GM23338 (cell line): Measurements from ENCODE around the gene RAB40B. TPM values are rescaled to one million over a fixed set of nuclear protein-coding genes. Genes with fewer than 3 reads are reported as not detected.

Experiments
- ATAC-seq: fragments of 200-7000 bp; cut with Tn5 transposase; 3 replicates; pipeline ENCODE4 v1.9.1; 2020
- DNase-seq: peaks from one replicate; pipeline ENCODE4 v3.0.0-alpha.2; 2015; ENCODE audit warnings: low spot score
- H2AFZ ChIP-seq: fragments of 200-600 bp; sonication (generic); 2 replicates; pipeline ENCODE4 v1.8.0; 2016; ENCODE audit warnings: antibody characterized with exemption, mild to moderate bottlenecking, moderate library complexity
- H3F3A ChIP-seq: fragments of 200-600 bp; sonication (generic); replicated peaks from 2 replicates; pipeline ENCODE4 v1.8.0; 2017; ENCODE audit warnings: antibody characterized with exemption, mixed run types, low read depth
- H3K27ac ChIP-seq: fragments of 200-600 bp; sonication (generic); 2 replicates; pipeline ENCODE4 v1.6.1; 2016; ENCODE audit warnings: low read depth
- H3K27me3 ChIP-seq: fragments of 200-600 bp; sonication (generic); 2 replicates; pipeline ENCODE4 v1.8.0; 2016; ENCODE audit warnings: mild to moderate bottlenecking, mixed run types, moderate library complexity; ENCODE audit not compliant: insufficient read depth
- H3K36me3 ChIP-seq: fragments of 200-600 bp; sonication (generic); 2 replicates; pipeline ENCODE4 v1.8.0; 2016; ENCODE audit warnings: mild to moderate bottlenecking; ENCODE audit not compliant: insufficient read depth
- H3K4me1 ChIP-seq: fragments of 200-600 bp; sonication (generic); 2 replicates; pipeline ENCODE4 v1.8.0; 2016; ENCODE audit warnings: mild to moderate bottlenecking, moderate library complexity; ENCODE audit not compliant: insufficient read depth
- H3K4me2 ChIP-seq: fragments of 200-600 bp; sonication (generic); 2 replicates; pipeline ENCODE4 v1.7.1; 2017; ENCODE audit warnings: mixed run types
- H3K4me3 ChIP-seq: fragments of 200-600 bp; sonication (generic); 2 replicates; pipeline ENCODE4 v1.6.1; 2016; ENCODE audit warnings: mixed run types
- H3K79me2 ChIP-seq: fragments of 200-600 bp; sonication (generic); replicated peaks from 2 replicates; pipeline ENCODE4 v1.8.0; 2017; ENCODE audit warnings: mild to moderate bottlenecking; ENCODE audit not compliant: insufficient read depth
- H3K9me2 ChIP-seq: fragments of 200-600 bp; sonication (generic); 2 replicates; pipeline ENCODE4 v1.8.0; 2017; ENCODE audit not compliant: insufficient read depth
- H4K20me1 ChIP-seq: fragments of 200-600 bp; sonication (generic); replicated peaks from 2 replicates; pipeline ENCODE4 v1.8.0; 2017; ENCODE audit warnings: mild to moderate bottlenecking; ENCODE audit not compliant: insufficient read depth
- H3K27ac Mint-ChIP-seq: 2 replicates; pipeline ENCODE4 v1.8.0; 2020; ENCODE audit warnings: inconsistent platforms, mild to moderate bottlenecking, moderate library complexity, mixed read lengths
- H3K27me3 Mint-ChIP-seq: 3 replicates; pipeline ENCODE4 v1.8.0; 2022; ENCODE audit warnings: low read depth, mild to moderate bottlenecking, moderate library complexity, mixed read lengths, inconsistent platforms; ENCODE audit not compliant: insufficient read depth, poor library complexity
- H3K36me3 Mint-ChIP-seq: 3 replicates; pipeline ENCODE4 v1.8.0; 2021; ENCODE audit warnings: low read depth, mild to moderate bottlenecking, inconsistent platforms, moderate library complexity, mixed read lengths
- H3K4me1 Mint-ChIP-seq: 3 replicates; pipeline ENCODE4 v1.8.0; 2020; ENCODE audit warnings: mild to moderate bottlenecking, inconsistent platforms, mixed read lengths
- H3K4me3 Mint-ChIP-seq: 3 replicates; pipeline ENCODE4 v1.8.0; 2021; ENCODE audit warnings: moderate library complexity, mild to moderate bottlenecking, inconsistent platforms, mixed read lengths
- H3K9me3 Mint-ChIP-seq: 3 replicates; pipeline ENCODE4 v1.8.0; 2020; ENCODE audit warnings: moderate library complexity, mild to moderate bottlenecking, inconsistent platforms, mixed read lengths
- CREB1 ChIP-seq: fragments of 250-450 bp; sonication (Bioruptor Pico); IDR thresholded peaks from 2 replicates; pipeline ENCODE4 v1.5.0; 2020; ENCODE audit warnings: low read depth, mild to moderate bottlenecking, moderate library complexity
- CTCF ChIP-seq, 2 experiments: fragments of 200-600 bp in 1 of 2; sonication (generic) in 1 of 2; conservative IDR thresholded peaks; 2 replicates each; pipeline versions ENCODE4 v1.5.1 to v1.6.1; 2016 to 2017; ENCODE audit warnings: antibody characterized with exemption in 2 of 2, low read depth in 2 of 2, mild to moderate bottlenecking in 2 of 2, moderate library complexity in 1 of 2
- ETS1 ChIP-seq: IDR thresholded peaks from 2 replicates; pipeline ENCODE4 v1.6.1; 2016; ENCODE audit warnings: antibody characterized with exemption
- EZH2 ChIP-seq: fragments of 200-600 bp; sonication (generic); IDR thresholded peaks from one replicate; pipeline ENCODE4 v1.8.0; 2017; ENCODE audit warnings: antibody characterized with exemption, mild to moderate bottlenecking, low read depth; ENCODE audit not compliant: unreplicated experiment
- EZH2phosphoT487 ChIP-seq: fragments of 200-600 bp; sonication (generic); IDR thresholded peaks from one replicate; pipeline ENCODE4 v1.8.1; 2018; ENCODE audit warnings: antibody characterized with exemption; ENCODE audit not compliant: unreplicated experiment
- JUNB ChIP-seq: IDR thresholded peaks from one replicate; pipeline ENCODE4 v1.6.1; 2016; ENCODE audit warnings: antibody characterized with exemption; ENCODE audit not compliant: unreplicated experiment
- NANOG ChIP-seq: IDR thresholded peaks from 2 replicates; pipeline ENCODE4 v1.6.1; 2016; ENCODE audit warnings: antibody characterized with exemption, borderline replicate concordance
- POLR2AphosphoS5 ChIP-seq: IDR thresholded peaks from 2 replicates; pipeline ENCODE4 v1.6.1; 2016; ENCODE audit warnings: antibody characterized with exemption, low read depth
- REST ChIP-seq: IDR thresholded peaks from one replicate; pipeline ENCODE4 v1.6.1; 2018; ENCODE audit warnings: antibody characterized with exemption; ENCODE audit not compliant: unreplicated experiment
- STAT1 ChIP-seq: IDR thresholded peaks from one replicate; pipeline ENCODE4 v1.6.1; 2016; ENCODE audit warnings: antibody characterized with exemption; ENCODE audit not compliant: unreplicated experiment
- ZNF114 ChIP-seq: fragments of 250-450 bp; sonication (Bioruptor Pico); IDR thresholded peaks from 2 replicates; pipeline ENCODE4 v1.5.0; 2020; ENCODE audit warnings: mild to moderate bottlenecking, moderate library complexity
- ZNF331 ChIP-seq: fragments of 250-450 bp; sonication (Bioruptor Pico); IDR thresholded peaks from 2 replicates; pipeline ENCODE4 v1.5.0; 2020; ENCODE audit warnings: low read depth, mild to moderate bottlenecking, moderate library complexity
- ZNF462 ChIP-seq: fragments of 250-450 bp; sonication (Bioruptor Pico); IDR thresholded peaks from 2 replicates; pipeline ENCODE4 v1.5.0; 2020; ENCODE audit warnings: mild to moderate bottlenecking, moderate library complexity
- polyA plus RNA-seq: library from polyadenylated mRNA; unstranded; fragments of >200 nt; fragmentation: Nextera tagmentation; extraction: Ambion mirVana; gene quantifications from 2 replicates; pipeline ENCODE4 v1.2.1, GENCODE V29; 2016
- total RNA-seq: library from RNA; depleted of rRNA; stranded (reverse); fragments of >200 nt; shearing (Covaris generic); gene quantifications from 2 replicates; pipeline ENCODE4 v1.2.3, GENCODE V29; 2014

Gene RAB40B
- total and polyA plus RNA-seq, 2 experiments from 2014 or later: 4.2 to 5.2 TPM

GRCh38 chr17:82653651-82654528 lies 44.6 kb downstream of the RAB40B start:
- no peaks in the 10 kb centered on the region for H3K9me3 Mint-ChIP-seq
- no peak overlapping the region for H3K4me3 ChIP-seq
- peaks cover 2% of the 10 kb centered on the region; the same call in 1 of the 3 replicates for H3K4me1 Mint-ChIP-seq
- no peaks in the 10 kb centered on the region for H3F3A ChIP-seq
- H3K27me3 Mint-ChIP-seq: peaks cover 8% of the 10 kb centered on the region
- no peaks in the 10 kb centered on the region for H3K27me3 ChIP-seq
- no peaks in the 10 kb centered on the region for H3K9me2 ChIP-seq
- no peaks in the 10 kb centered on the region for H3K4me1 ChIP-seq
- ATAC-seq: no peak
- no peak for DNase-seq
- no peak overlapping the region for H3K27ac Mint-ChIP-seq
- no peaks in the 10 kb centered on the region for H3K36me3 Mint-ChIP-seq
- TF ChIP-seq EZH2phosphoT487: no peak
- no peak for TF ChIP-seq ZNF114 (CRISPR knock-in tag)
- TF ChIP-seq JUNB: no peak
- TF ChIP-seq ZNF331 (CRISPR knock-in tag): no peak
- TF ChIP-seq NANOG: no peak
- no peak for TF ChIP-seq CREB1 (CRISPR knock-in tag)
- no peak for TF ChIP-seq CTCF (conservative IDR thresholded peaks at IDR 0.05; ENCODE audit: low read depth in 2 of 2)
- TF ChIP-seq ZNF462: no peak
- no peak for TF ChIP-seq STAT1
- no peak for TF ChIP-seq REST
- TF ChIP-seq POLR2AphosphoS5: no peak
- TF ChIP-seq EZH2: no peak
- TF ChIP-seq ETS1: no peak
- H3K36me3 ChIP-seq: no peaks in the 10 kb centered on the region
- no peak overlapping the region for H3K4me2 ChIP-seq
- H3K27ac ChIP-seq: no peak overlapping the region
- H3K79me2 ChIP-seq: no peaks in the 10 kb centered on the region
- H3K4me3 Mint-ChIP-seq: no peak overlapping the region
- no peaks in the 10 kb centered on the region for H4K20me1 ChIP-seq
- H2AFZ ChIP-seq: no peak overlapping the region
